Endometrium (tissue), 2 donors: ENCODE data around the gene TMEM139.
A peak's percentile ranks its signal among the peaks of the same experiment; 100 is the strongest.

Source experiments
- FAIRE-seq: peaks from 2 replicates; lab custom pipeline; 2012; peaks lifted over from hg19 to GRCh38; lab: Jason Lieb, UNC
- donor health status: control.
- donor health status: control.

The TMEM139 gene

GRCh38 chr7:143284591-143285469 lies at the start of gene TMEM139:
Gene TMEM139 (plus strand): TSS chr7:143284958. CDS start chr7:143285958, 1,000 bp downstream.
- no peak for FAIRE-seq

GRCh38 chr7:143235561-143235960 lies 49.2 kb upstream of the TMEM139 start:
- FAIRE-seq: no peak

DNA sequence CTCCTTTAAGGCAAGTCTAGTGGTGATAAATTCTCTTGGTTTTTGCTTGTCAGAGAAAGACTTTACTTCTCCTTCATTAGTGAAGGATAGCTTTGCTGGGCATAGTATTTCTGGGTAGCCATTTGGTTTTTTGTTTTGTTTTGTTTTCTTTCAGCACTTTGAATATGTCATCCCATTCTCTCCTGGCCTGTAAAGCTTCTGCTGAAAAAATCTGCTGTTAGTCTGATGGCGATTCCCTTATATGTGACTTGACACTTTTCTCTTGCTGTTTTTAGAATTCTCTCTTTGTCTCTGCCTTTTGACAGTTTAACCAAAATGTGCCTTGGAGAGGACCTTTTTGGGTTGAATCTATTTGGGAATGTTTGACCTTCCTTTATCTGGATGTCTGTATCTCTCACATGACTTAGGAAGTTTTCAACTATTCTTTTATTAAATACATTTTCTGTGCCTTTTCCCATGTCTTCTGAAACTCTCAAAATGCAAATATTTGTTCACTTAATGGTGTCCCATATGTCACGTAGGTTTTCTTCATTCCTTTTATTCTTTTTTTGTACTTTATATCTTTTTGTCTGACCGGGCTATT lies 48.3 kb upstream of the TMEM139 start:
- no peak for FAIRE-seq

- FAIRE-seq: no peak
Measured at GRCh38 chr7:143237366-143237765, 47.4 kb upstream of the TMEM139 start.

- no peak for FAIRE-seq
Measured at GRCh38 chr7:143238289-143238980, 46.3 kb upstream of the TMEM139 start.

GRCh38 chr7:143239813-143240212 lies 44.9 kb upstream of the TMEM139 start:
- no peak for FAIRE-seq

DNA sequence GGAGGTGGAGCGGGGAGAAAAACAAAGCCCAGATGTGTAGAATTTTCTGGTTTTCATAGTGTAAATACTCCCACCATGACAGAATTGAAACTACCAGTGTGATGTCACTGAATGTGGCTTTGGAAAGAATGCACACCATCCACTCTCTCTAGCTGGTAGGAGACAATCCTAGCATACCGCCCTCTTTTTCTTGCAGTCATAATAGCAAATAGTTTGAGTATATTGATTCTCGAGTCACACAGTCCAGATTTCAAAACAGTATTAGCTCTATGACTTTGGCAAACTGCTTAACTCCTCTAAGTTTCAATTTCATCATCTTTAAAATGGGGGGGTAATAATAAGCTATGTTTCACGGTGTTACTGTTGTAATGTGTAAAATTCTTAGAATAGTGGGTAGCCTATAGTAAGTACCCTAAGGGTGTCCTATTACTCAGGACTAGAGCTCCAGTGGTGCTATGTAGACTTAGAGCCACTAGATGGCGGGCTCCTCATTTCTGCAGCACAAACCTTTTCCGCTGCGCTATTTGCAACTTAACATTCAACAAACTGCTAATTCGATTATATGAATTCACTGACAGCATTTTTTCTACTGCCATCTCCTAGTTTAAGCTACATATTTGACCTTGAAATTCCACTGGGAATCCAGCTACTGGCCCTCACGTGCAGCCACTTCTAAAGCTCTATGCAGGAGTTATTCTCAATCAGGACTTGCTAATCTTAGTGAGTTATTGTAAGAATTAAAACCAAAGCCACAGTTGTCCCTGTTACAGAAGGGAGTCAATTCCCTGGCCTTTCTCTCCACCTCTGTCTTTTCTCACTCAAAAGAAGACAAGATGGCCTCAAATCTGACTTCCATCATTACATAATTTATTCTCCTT lies 44.2 kb upstream of the TMEM139 start:
- peak; percentile 66 for FAIRE-seq

DNA sequence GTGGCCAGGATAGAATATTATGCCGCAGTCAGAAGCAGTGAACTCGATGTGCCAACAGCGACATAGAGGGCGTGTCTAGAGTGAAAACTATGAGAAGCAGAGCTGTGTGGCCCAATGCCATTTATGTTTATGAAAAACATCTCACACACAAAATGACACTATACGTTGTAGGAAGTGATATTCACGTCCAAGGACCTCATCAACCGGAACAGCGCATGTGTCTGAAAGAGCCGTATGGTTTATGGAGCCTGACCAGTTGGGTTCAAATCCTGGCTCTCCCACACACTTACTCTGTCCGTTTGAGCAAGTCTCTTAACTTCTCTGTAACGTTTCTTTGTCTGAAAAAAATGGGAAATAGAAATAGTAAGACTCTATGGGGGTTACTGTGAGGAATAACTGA lies 42.5 kb upstream of the TMEM139 start:
- FAIRE-seq: no peak

- FAIRE-seq: no peak
Measured at GRCh38 chr7:143243111-143243510, 41.6 kb upstream of the TMEM139 start.

DNA sequence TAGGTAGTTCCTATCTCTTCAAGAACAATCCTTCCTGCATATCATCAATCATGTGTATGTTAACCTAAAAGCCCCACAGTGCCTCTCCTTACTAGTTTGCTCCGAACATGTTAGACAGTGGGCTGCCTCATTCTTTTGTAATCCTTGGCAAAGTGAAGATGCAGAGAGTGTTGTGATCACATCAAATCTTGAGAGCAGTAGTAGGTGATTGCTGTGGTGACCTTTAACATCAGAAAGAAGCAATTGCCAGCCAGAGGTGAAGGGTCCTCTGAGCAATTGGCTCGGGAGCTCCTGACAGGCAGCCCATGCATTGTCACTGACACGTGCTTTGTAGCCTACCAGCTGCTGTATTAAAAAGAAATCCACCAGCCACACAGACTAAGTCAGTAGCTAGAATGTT lies 41.1 kb upstream of the TMEM139 start:
- FAIRE-seq: no peak

DNA sequence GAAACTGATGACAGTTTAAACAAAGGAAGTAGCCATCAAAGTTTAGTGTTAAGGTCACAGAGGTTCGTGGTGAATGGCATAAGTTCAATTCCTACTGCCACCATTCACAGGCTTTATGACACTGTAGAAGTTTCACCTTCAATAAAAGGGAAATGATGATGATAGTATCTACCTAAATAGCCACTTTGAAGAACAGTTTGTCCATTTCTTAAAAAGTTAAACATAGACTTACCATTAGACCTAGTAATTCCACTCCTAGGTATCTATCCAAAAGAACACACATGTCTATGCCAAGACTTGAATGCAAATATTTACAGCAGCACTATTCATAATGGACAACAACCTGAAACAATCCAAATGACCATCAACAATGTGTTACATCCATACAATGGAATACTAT lies 40.4 kb upstream of the TMEM139 start:
- no peak for FAIRE-seq

GRCh38 chr7:143245123-143245522 lies 39.6 kb upstream of the TMEM139 start:
- no peak for FAIRE-seq

GRCh38 chr7:143247372-143247771 lies 37.4 kb upstream of the TMEM139 start:
- no peak for FAIRE-seq

- no peak for FAIRE-seq
Measured at GRCh38 chr7:143248761-143249354, 35.9 kb upstream of the TMEM139 start.

- FAIRE-seq: no peak
Measured at GRCh38 chr7:143250199-143250598, 34.6 kb upstream of the TMEM139 start.

- FAIRE-seq: peak; percentile 4
Measured at GRCh38 chr7:143250822-143251221, 33.9 kb upstream of the TMEM139 start.

- FAIRE-seq: no peak
Measured at GRCh38 chr7:143252006-143252405, 32.8 kb upstream of the TMEM139 start.

GRCh38 chr7:143255564-143255963 lies 29.2 kb upstream of the TMEM139 start:
- no peak for FAIRE-seq

GRCh38 chr7:143256325-143256724 lies 28.4 kb upstream of the TMEM139 start:
- FAIRE-seq: no peak

GRCh38 chr7:143256932-143257331 lies 27.8 kb upstream of the TMEM139 start:
- no peak for FAIRE-seq

DNA sequence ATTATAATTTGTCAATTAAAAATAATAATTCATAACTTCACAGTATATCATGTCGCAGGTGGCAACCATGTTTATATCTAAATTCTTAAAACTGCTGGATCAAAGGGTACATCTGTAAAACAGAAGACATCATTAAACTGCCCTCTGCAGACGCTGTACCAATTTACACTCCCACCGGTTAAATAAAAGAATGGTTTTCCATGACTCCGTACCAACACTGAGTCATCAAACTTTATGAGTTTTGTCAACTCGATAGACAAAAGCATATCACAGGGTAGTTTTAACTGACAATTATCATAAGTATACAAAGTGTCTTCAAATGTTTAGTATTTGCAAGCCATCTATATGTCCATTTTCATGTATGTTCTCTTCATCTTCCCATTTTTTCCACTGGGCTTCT lies 27.3 kb upstream of the TMEM139 start:
- no peak for FAIRE-seq

- no peak for FAIRE-seq
Measured at GRCh38 chr7:143258831-143259230, 25.9 kb upstream of the TMEM139 start.
